H1 (cell line): Measurements from ENCODE around the gene WIPI1. TPM values are rescaled to one million over a fixed set of nuclear protein-coding genes. Genes with fewer than 3 reads are reported as not detected.

Experiments used
- CTCF ChIA-PET: fragments of 300-600 bp; sonication (Branson Sonifier 250); formaldehyde crosslinking; loops from one replicate; lab custom pipeline; 2021; ENCODE audit not compliant: partially characterized antibody; lab: Charles Lee
- POLR2A ChIA-PET: fragments of 300-600 bp; sonication (Branson Sonifier 250); formaldehyde crosslinking; loops from one replicate; lab custom pipeline; 2021; ENCODE audit warnings: inconsistent platforms; ENCODE audit not compliant: partially characterized antibody; lab: Charles Lee
- DNase-seq, 2 experiments: peaks; one replicate each; pipeline versions ENCODE4 v3.0.0 to v3.0.0-alpha.2; 2010 to 2022; ENCODE audit warnings: low spot score in 2 of 2, low read depth in 1 of 2, mixed read lengths in 1 of 2
- FAIRE-seq: peaks from 2 replicates; lab custom pipeline; 2011; peaks lifted over from hg19 to GRCh38; lab: Jason Lieb, UNC
- H2AFZ ChIP-seq: 2 replicates; pipeline ENCODE4 v1.8.1; 2012; ENCODE audit warnings: low read length, inconsistent platforms
- H2AK5ac ChIP-seq: 2 replicates; pipeline ENCODE4 v1.6.1; 2013; ENCODE audit warnings: low read depth, low read length
- H2BK120ac ChIP-seq: replicated peaks from 2 replicates; pipeline ENCODE3; 2013; ENCODE audit warnings: low read depth, low read length, inconsistent platforms
- H2BK12ac ChIP-seq: 2 replicates; pipeline ENCODE4 v1.6.1; 2013; ENCODE audit warnings: low read depth, low read length
- H2BK15ac ChIP-seq: 2 replicates; pipeline ENCODE4 v1.6.1; 2013; ENCODE audit warnings: low read length
- H2BK20ac ChIP-seq: 2 replicates; pipeline ENCODE4 v1.6.1; 2013; ENCODE audit warnings: low read length
- H2BK5ac ChIP-seq: 2 replicates; pipeline ENCODE4 v1.6.1; 2013; ENCODE audit warnings: low read depth, low read length
- H3K14ac ChIP-seq: 2 replicates; pipeline ENCODE4 v1.6.1; 2013; ENCODE audit warnings: inconsistent platforms; ENCODE audit not compliant: insufficient read length
- H3K18ac ChIP-seq: 2 replicates; pipeline ENCODE4 v1.6.1; 2013; ENCODE audit warnings: low read length; ENCODE audit errors: extremely low read depth
- H3K23ac ChIP-seq: 2 replicates; pipeline ENCODE4 v1.6.1; 2013; ENCODE audit warnings: inconsistent platforms; ENCODE audit not compliant: insufficient read length
- H3K23me2 ChIP-seq: 2 replicates; pipeline ENCODE4 v1.6.1; 2013; ENCODE audit warnings: low read depth, low read length
- H3K27ac ChIP-seq: 2 replicates; pipeline ENCODE4 v1.6.1; 2011; ENCODE audit warnings: low read depth, low read length, inconsistent platforms
- H3K27me3 ChIP-seq, 4 experiments: replicated peaks in 1 of 4; 1 replicate in 1 of 4; 2 replicates in 3 of 4; pipeline versions ENCODE4 v1.6.1 to v1.8.1; 2011 to 2013; ENCODE audit warnings: low read length in 3 of 4, mild to moderate bottlenecking in 3 of 4, inconsistent platforms in 2 of 4, mixed read lengths in 2 of 4, moderate library complexity in 1 of 4; ENCODE audit not compliant: control insufficient read depth in 3 of 4, insufficient read depth in 3 of 4; ENCODE audit errors: extremely low read depth in 1 of 4
- H3K36me3 ChIP-seq, 4 experiments: 2 replicates each; pipeline versions ENCODE4 v1.6.1 to v1.8.1; 2011 to 2013; ENCODE audit warnings: mild to moderate bottlenecking in 4 of 4, low read length in 3 of 4, moderate library complexity in 2 of 4, control low read depth in 1 of 4, inconsistent platforms in 1 of 4; ENCODE audit not compliant: insufficient read depth in 4 of 4, control insufficient read depth in 2 of 4
- H3K4ac ChIP-seq: replicated peaks from 2 replicates; pipeline ENCODE3; 2013; ENCODE audit warnings: low read length, low read depth, mixed read lengths, inconsistent platforms; ENCODE audit not compliant: insufficient read length
- H3K4me1 ChIP-seq, 4 experiments: replicated peaks in 1 of 4; 1 replicate in 1 of 4; 2 replicates in 3 of 4; pipeline versions ENCODE4 v1.6.1 to v1.8.1; 2011 to 2013; ENCODE audit warnings: low read length in 3 of 4, inconsistent platforms in 2 of 4, mixed read lengths in 1 of 4; ENCODE audit not compliant: insufficient read depth in 4 of 4, control insufficient read depth in 3 of 4
- H3K4me2 ChIP-seq, 2 experiments: 2 replicates each; pipeline versions ENCODE4 v1.6.1 to v1.8.1; 2011 to 2013; ENCODE audit warnings: low read depth in 2 of 2, low read length in 2 of 2, control low read depth in 1 of 2, inconsistent platforms in 1 of 2, mild to moderate bottlenecking in 1 of 2; ENCODE audit not compliant: insufficient read depth in 1 of 2
- H3K4me3 ChIP-seq, 4 experiments: fragments of 200-600, 300-600 bp in 1 of 4; sonication (generic), shearing (Covaris generic), sonication (Bioruptor Twin) in 1 of 4; 2 replicates each; pipeline versions ENCODE4 v1.5.1 to v1.8.1; 2011 to 2016; ENCODE audit warnings: low read length in 4 of 4, low read depth in 3 of 4, control low read depth in 2 of 4, inconsistent platforms in 2 of 4, mild to moderate bottlenecking in 2 of 4, mixed read lengths in 1 of 4, moderate library complexity in 1 of 4; ENCODE audit not compliant: insufficient read depth in 2 of 4; ENCODE audit errors: extremely low read depth in 1 of 4
- H3K56ac ChIP-seq: replicated peaks from 2 replicates; pipeline ENCODE3; 2013; ENCODE audit warnings: low read depth, mild to moderate bottlenecking, mixed read lengths, low read length, inconsistent platforms; ENCODE audit not compliant: insufficient read length
- H3K79me1 ChIP-seq: 2 replicates; pipeline ENCODE4 v1.6.1; 2013; ENCODE audit warnings: low read depth, low read length, control low read depth
- H3K79me2 ChIP-seq, 2 experiments: 2 replicates each; pipeline versions ENCODE4 v1.6.1 to v1.8.1; 2012 to 2013; ENCODE audit warnings: low read length in 2 of 2, mild to moderate bottlenecking in 2 of 2, inconsistent platforms in 1 of 2; ENCODE audit not compliant: insufficient read depth in 2 of 2, control insufficient read depth in 1 of 2
- H3K9ac ChIP-seq, 4 experiments: replicated peaks in 1 of 4; 1 replicate in 1 of 4; 2 replicates in 3 of 4; pipeline versions ENCODE4 v1.6.1 to v1.8.1; 2011 to 2013; ENCODE audit warnings: low read depth in 3 of 4, low read length in 3 of 4, control low read depth in 2 of 4, mild to moderate bottlenecking in 2 of 4, moderate library complexity in 2 of 4, inconsistent platforms in 1 of 4; ENCODE audit errors: extremely low read depth in 1 of 4
- H3K9me3 ChIP-seq, 2 experiments: 2 replicates each; pipeline versions ENCODE4 v1.6.1 to v1.8.1; 2012 to 2013; ENCODE audit warnings: mild to moderate bottlenecking in 2 of 2, moderate library complexity in 2 of 2, control low read depth in 1 of 2, inconsistent platforms in 1 of 2, low read depth in 1 of 2, low read length in 1 of 2, mixed read lengths in 1 of 2; ENCODE audit not compliant: insufficient read depth in 2 of 2
- H4K20me1 ChIP-seq, 2 experiments: replicated peaks in 1 of 2; 2 replicates each; pipeline versions ENCODE3 to v1.8.1; 2011 to 2013; ENCODE audit warnings: inconsistent platforms in 2 of 2, low read length in 2 of 2, mild to moderate bottlenecking in 1 of 2; ENCODE audit not compliant: insufficient read depth in 2 of 2, control insufficient read depth in 1 of 2
- H4K5ac ChIP-seq: 2 replicates; pipeline ENCODE4 v1.6.1; 2013; ENCODE audit warnings: low read length, low read depth, mixed read lengths, inconsistent platforms; ENCODE audit not compliant: insufficient read length
- H4K8ac ChIP-seq: 2 replicates; pipeline ENCODE4 v1.8.0; 2013; ENCODE audit warnings: mild to moderate bottlenecking, moderate library complexity, low read length, inconsistent platforms; ENCODE audit not compliant: insufficient read depth; ENCODE audit errors: extremely low read depth
- H4K91ac ChIP-seq: replicated peaks from 2 replicates; pipeline ENCODE3; 2013; ENCODE audit warnings: low read length, mixed read lengths, inconsistent platforms; ENCODE audit not compliant: insufficient read length
- CBX5 ChIP-seq: fragments of 300-800, 300-1000 bp; sonication (generic); IDR thresholded peaks from 2 replicates; pipeline ENCODE4 v1.7.1; 2016; ENCODE audit warnings: antibody characterized with exemption, low read length, low read depth
- CHD1 ChIP-seq: IDR thresholded peaks from 2 replicates; pipeline ENCODE4 v1.6.1; 2012; ENCODE audit warnings: low read depth, low read length, improper control_type of control experiment
- CTCF ChIP-seq, 3 experiments: IDR thresholded peaks; 1 replicate in 2 of 3; 2 replicates in 1 of 3; pipeline versions ENCODE4 v1.5.1 to v1.6.1; 2011; ENCODE audit warnings: low read length in 3 of 3, mild to moderate bottlenecking in 3 of 3, inconsistent platforms in 2 of 3, low read depth in 1 of 3, moderate library complexity in 1 of 3; ENCODE audit not compliant: insufficient read depth in 1 of 3; ENCODE audit errors: control extremely low read depth in 1 of 3
- E2F6 ChIP-seq: IDR thresholded peaks from 2 replicates; pipeline ENCODE4 v1.6.1; 2012; ENCODE audit warnings: inconsistent platforms
- EGR1 ChIP-seq: IDR thresholded peaks from 2 replicates; pipeline ENCODE4 v1.6.1; 2011; ENCODE audit warnings: low read depth, low read length, borderline replicate concordance
- MAFK ChIP-seq: IDR thresholded peaks from 2 replicates; pipeline ENCODE4 v1.6.1; 2012; ENCODE audit warnings: low read depth, mild to moderate bottlenecking, improper control_type of control experiment, low read length
- PHF8 ChIP-seq: fragments of 200-600 bp; sonication (generic); conservative IDR thresholded peaks from 2 replicates; pipeline ENCODE4 v1.7.1; 2012; ENCODE audit warnings: low read depth, mild to moderate bottlenecking, inconsistent platforms, low read length, moderate library complexity
- SP2 ChIP-seq: IDR thresholded peaks from 2 replicates; pipeline ENCODE4 v1.6.1; 2012; ENCODE audit warnings: mild to moderate bottlenecking, low read length, inconsistent platforms
- SP4 ChIP-seq: IDR thresholded peaks from 2 replicates; pipeline ENCODE4 v1.6.1; 2012; ENCODE audit warnings: low read length, inconsistent platforms
- TBP ChIP-seq: IDR thresholded peaks from 2 replicates; pipeline ENCODE4 v1.6.1; 2011; ENCODE audit warnings: low read depth, low read length, improper control_type of control experiment
- TCF12 ChIP-seq: IDR thresholded peaks from 2 replicates; pipeline ENCODE4 v1.6.1; 2011; ENCODE audit warnings: low read depth, mild to moderate bottlenecking, low read length
- WGBS, 2 experiments: shearing (Covaris generic) in 1 of 2; methylation state at CpG; one replicate each; pipeline versions ENCODE4 v1.1.6 to v1.1.7; 2013 to 2015; ENCODE audit warnings: low lambda C conversion rate in 2 of 2, mixed read lengths in 2 of 2, inconsistent platforms in 1 of 2, low coverage in 1 of 2, missing lambda C conversion rate in 1 of 2; ENCODE audit not compliant: insufficient replicate concordance in 2 of 2, insufficient coverage in 1 of 2, insufficient read length in 1 of 2; ENCODE audit errors: extremely low coverage in 1 of 2, missing lambda C conversion rate in 1 of 2; 5-methylcytosine and 5-hydroxymethylcytosine counted together
- polyA plus RNA-seq, 7 experiments: library from polyadenylated mRNA; depleted of rRNA in 3 of 7; stranded (reverse) in 5 of 7; unstranded in 2 of 7; fragments of >200 nt in 5 of 7; fragments of 200-250 nt in 2 of 7; gene quantifications; 1 replicate in 5 of 7; 2 replicates in 1 of 7; 4 replicates in 1 of 7; pipeline versions ENCODE4 v1.2.1 to v1.2.3, GENCODE V29; 2011 to 2013; ENCODE audit warnings: missing spikeins in 2 of 7, mixed read lengths in 2 of 7
- total RNA-seq: library from RNA; stranded (reverse); fragmentation: NEBNext Ultra II Directional; extraction: Animal tissue kit (Norgen Biotek cat#: 25700); gene quantifications from 2 replicates; pipeline ENCODE4 v1.2.1, GENCODE V29; 2021

WIPI1 gene
- total and polyA plus RNA-seq, 2 of the 8 experiments (the other 6 are each of a cell fraction or from before 2014, with no cell fraction given) = 16.6 to 17.4 TPM

DNA sequence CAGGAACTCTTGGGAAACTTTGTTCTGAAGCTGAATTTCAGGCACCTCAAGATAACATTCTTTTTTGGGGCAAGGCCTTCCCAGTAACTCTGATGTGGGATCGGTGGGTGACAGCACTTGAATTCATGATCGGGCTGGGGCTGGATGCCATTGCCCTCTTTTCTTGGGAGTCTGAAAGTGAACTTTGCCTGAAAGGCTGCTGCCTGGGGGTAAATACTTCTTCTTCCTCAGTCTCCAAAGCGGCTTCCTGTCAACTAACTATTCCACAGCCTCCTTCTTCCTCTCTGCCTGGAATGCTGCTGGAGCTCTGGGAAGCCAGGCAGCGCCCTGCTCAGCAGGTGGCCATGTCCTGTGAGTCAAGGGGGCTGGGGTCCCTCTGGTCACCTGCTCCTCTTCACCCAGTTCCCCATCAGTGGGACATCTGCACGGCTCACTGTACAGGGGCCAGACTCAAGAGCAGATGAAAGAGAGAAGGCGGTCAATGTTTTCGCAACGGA, 79.5 kb downstream of the WIPI1 start:
- WGBS, 2 experiments = 77% methylated on average over 8 of the region's 8 CpGs; no CpG with 5 or more reads in 1 of the 2 experiments
- H3K18ac ChIP-seq = peak overlapping the region; percentile 63
- H3K79me1 ChIP-seq = no peaks in the 10 kb centered on the region
- H3K4me1 ChIP-seq = peaks cover 7 to 16% (median 12%) of the 10 kb centered on the region in 4 experiments
- no peaks in the 10 kb centered on the region for H3K23me2 ChIP-seq
- ChIA-PET POLR2A (no interaction called here), CTCF (no interaction called here)
- FAIRE-seq (no peak), DNase-seq (no peak)
- H2AK5ac ChIP-seq = no peak overlapping the region
- H4K5ac ChIP-seq = no peak overlapping the region
- H2BK20ac ChIP-seq = peak overlapping the region; percentile 35; the same call in 1 of the 2 replicates
- H3K56ac ChIP-seq = no peak overlapping the region
- H4K8ac ChIP-seq = no peak overlapping the region
- H2BK120ac ChIP-seq = no peak overlapping the region
- H3K79me2 ChIP-seq = no peaks in the 10 kb centered on the region
- H3K14ac ChIP-seq = no peak overlapping the region
- H2AFZ ChIP-seq = peak overlapping the region; percentile 30; the same call in 1 of the 2 replicates
- no peak overlapping the region for H2BK15ac ChIP-seq
- H2BK5ac ChIP-seq = peak overlapping the region; percentile 61; the same call in 1 of the 2 replicates
- no peaks in the 10 kb centered on the region for H4K20me1 ChIP-seq
- H3K9ac ChIP-seq = no peak overlapping the region
- no peak overlapping the region for H3K27ac ChIP-seq
- no peaks in the 10 kb centered on the region for H3K27me3 ChIP-seq
- H3K4ac ChIP-seq = no peak overlapping the region
- H2BK12ac ChIP-seq = peak overlapping the region; percentile 88; the same call in 1 of the 2 replicates
- no peak overlapping the region for H3K4me3 ChIP-seq
- peak overlapping the region; percentile 59 for H4K91ac ChIP-seq
- H3K36me3 ChIP-seq = no peaks in the 10 kb centered on the region
- no peaks in the 10 kb centered on the region for H3K9me3 ChIP-seq
- peak overlapping the region; percentile 38 to 43; a peak in 2 of 4 replicates for H3K4me2 ChIP-seq
- H3K23ac ChIP-seq = no peak overlapping the region
- TF ChIP-seq PHF8 (no peak), SP4 (no peak), MAFK (no peak), TCF12 (no peak), CBX5 (no peak), EGR1 (no peak), TBP (no peak), SP2 (no peak), E2F6 (no peak), CTCF (IDR thresholded peaks at IDR 0.05; ENCODE audit: control extremely low read depth in 1 of 3, insufficient read depth in 1 of 3, low read depth in 1 of 3, low read length in 3 of 3) (no peak), CHD1 (no peak)
